CD14-positive monocyte (primary cell): ENCODE data around the gene DOCK6. TPM values are rescaled to one million over a fixed set of nuclear protein-coding genes. Genes with fewer than 3 reads are reported as not detected.
A peak's percentile ranks its signal among the peaks of the same experiment; 100 is the strongest.

Experiments
- DNase-seq, 3 donors: peaks; one replicate each; pipeline ENCODE4 v3.0.0-alpha.2; 2011 to 2022
- H2AFZ ChIP-seq: 2 replicates; pipeline ENCODE4 v1.6.0; 2012; ENCODE audit warnings: mild to moderate bottlenecking, low read depth, low read length, inconsistent platforms; ENCODE audit not compliant: insufficient read depth, poor library complexity, severe bottlenecking
- H3K27ac ChIP-seq, 2 donors: 1 replicate in 1 of 2; 2 replicates in 1 of 2; pipeline ENCODE4 v1.5.1; 2012 to 2013; ENCODE audit warnings: low read length in 2 of 2, control low read depth in 1 of 2, inconsistent platforms in 1 of 2, low read depth in 1 of 2, mild to moderate bottlenecking in 1 of 2
- H3K27me3 ChIP-seq, 2 donors: one replicate each; pipeline versions ENCODE4 v1.6.0 to v1.6.1; 2011 to 2013; ENCODE audit warnings: low read length in 2 of 2; ENCODE audit not compliant: control insufficient read depth in 2 of 2, insufficient read depth in 2 of 2
- H3K36me3 ChIP-seq, 2 donors: replicated peaks in 1 of 2; 1 replicate in 1 of 2; 2 replicates in 1 of 2; pipeline versions ENCODE4 v1.5.1 to v1.6.1; 2012 to 2013; ENCODE audit warnings: low read length in 2 of 2, control low read depth in 1 of 2, inconsistent platforms in 1 of 2, mild to moderate bottlenecking in 1 of 2; ENCODE audit not compliant: insufficient read depth in 2 of 2, control insufficient read depth in 1 of 2
- H3K4me1 ChIP-seq, 2 donors: 1 replicate in 1 of 2; 2 replicates in 1 of 2; pipeline versions ENCODE4 v1.5.1 to v1.6.1; 2012 to 2013; ENCODE audit warnings: low read length in 2 of 2, control low read depth in 1 of 2, inconsistent platforms in 1 of 2, mild to moderate bottlenecking in 1 of 2, moderate library complexity in 1 of 2; ENCODE audit not compliant: insufficient read depth in 2 of 2, control insufficient read depth in 1 of 2
- H3K4me2 ChIP-seq: replicated peaks from 2 replicates; pipeline ENCODE3; 2012; ENCODE audit warnings: low read length, moderate library complexity, mild to moderate bottlenecking; ENCODE audit not compliant: poor library complexity, severe bottlenecking; ENCODE audit errors: extremely low read depth
- H3K4me3 ChIP-seq, 3 experiments: fragments of 200-600 bp in 1 of 3; sonication (generic) in 1 of 3; replicated peaks in 1 of 3; 1 replicate in 2 of 3; 2 replicates in 1 of 3; pipeline ENCODE4 v1.5.1; 2011 to 2013; ENCODE audit warnings: low read length in 3 of 3, mild to moderate bottlenecking in 3 of 3, control low read depth in 2 of 3, low read depth in 2 of 3, inconsistent platforms in 1 of 3, moderate library complexity in 1 of 3
- H3K79me2 ChIP-seq: 2 replicates; pipeline ENCODE4 v1.6.0; 2012; ENCODE audit warnings: mild to moderate bottlenecking, control low read depth, inconsistent platforms, low read length, moderate library complexity; ENCODE audit not compliant: insufficient read depth
- H3K9ac ChIP-seq: 2 replicates; pipeline ENCODE4 v1.6.0; 2017; ENCODE audit warnings: low read length, mild to moderate bottlenecking; ENCODE audit not compliant: insufficient read depth, poor library complexity, severe bottlenecking
- H3K9me3 ChIP-seq, 2 donors: replicated peaks in 1 of 2; 1 replicate in 1 of 2; 2 replicates in 1 of 2; pipeline versions ENCODE4 v1.5.1 to v1.6.1; 2012 to 2013; ENCODE audit warnings: low read length in 2 of 2, control low read depth in 1 of 2; ENCODE audit not compliant: control insufficient read depth in 1 of 2, insufficient read depth in 1 of 2
- H4K20me1 ChIP-seq: 2 replicates; pipeline ENCODE4 v1.6.0; 2012; ENCODE audit warnings: mild to moderate bottlenecking, low read length, control low read depth, moderate library complexity; ENCODE audit not compliant: insufficient read depth
- H3K27ac Mint-ChIP-seq, 7 donors: one replicate each; pipeline ENCODE4 v1.8.0; 2020; ENCODE audit warnings: mild to moderate bottlenecking in 7 of 7, mixed read lengths in 7 of 7, moderate library complexity in 6 of 7, inconsistent platforms in 2 of 7
- H3K27me3 Mint-ChIP-seq, 3 donors: one replicate each; pipeline ENCODE4 v1.8.0; 2021 to 2022; ENCODE audit warnings: low read depth in 3 of 3, mild to moderate bottlenecking in 3 of 3, mixed read lengths in 3 of 3, moderate library complexity in 3 of 3, inconsistent platforms in 1 of 3
- H3K36me3 Mint-ChIP-seq, 2 donors: one replicate each; pipeline ENCODE4 v1.8.0; 2020; ENCODE audit warnings: mixed read lengths in 2 of 2, inconsistent platforms in 1 of 2, mild to moderate bottlenecking in 1 of 2
- H3K4me1 Mint-ChIP-seq: one replicate; pipeline ENCODE4 v1.8.0; 2020; ENCODE audit warnings: mild to moderate bottlenecking, mixed read lengths
- H3K4me3 Mint-ChIP-seq, 2 donors: one replicate each; pipeline ENCODE4 v1.8.0; 2020; ENCODE audit warnings: mild to moderate bottlenecking in 2 of 2, mixed read lengths in 2 of 2, moderate library complexity in 1 of 2
- H3K9me3 Mint-ChIP-seq, 7 donors: one replicate each; pipeline ENCODE4 v1.8.0; 2020 to 2022; ENCODE audit warnings: mixed read lengths in 7 of 7, mild to moderate bottlenecking in 6 of 7, moderate library complexity in 6 of 7, inconsistent platforms in 2 of 7
- CTCF ChIP-seq: fragments of 200-600 bp; IDR thresholded peaks from one replicate; pipeline ENCODE4 v1.8.0; 2022; ENCODE audit warnings: antibody characterized with exemption, mild to moderate bottlenecking
- WGBS: methylation state at CpG from one replicate; pipeline ENCODE4 v1.1.5; 2013; ENCODE audit warnings: missing lambda C conversion rate; ENCODE audit not compliant: insufficient coverage; 5-methylcytosine and 5-hydroxymethylcytosine counted together
- intact Hi-C, 2 donors: fragments of 100-400 bp; cut with micrococcal nuclease; formaldehyde crosslinking; loops; one replicate each; pipeline versions ENCODE4 v1.15.0 to v1.15.1; 2023
- polyA plus RNA-seq, 3 donors: library from polyadenylated mRNA; depleted of rRNA in 1 of 3; unstranded in 2 of 3; stranded (reverse) in 1 of 3; fragments of 300-500 nt in 2 of 3; fragments of >200 nt in 1 of 3; fragmentation: Illumina TruSeq in 2 of 3; gene quantifications; 1 replicate in 2 of 3; 2 replicates in 1 of 3; pipeline ENCODE4 v1.2.3, GENCODE V29; 2012 to 2021

Gene DOCK6
- polyA plus RNA-seq, 3 donors, result 0.03 to 0.93 (median 0.18) TPM

GRCh38 chr19:11299946-11300810 lies 37.9 kb upstream of the DOCK6 start:
- peaks cover 0 to 2% (median 0%) of the 10 kb centered on the region in 3 donors for H3K27me3 Mint-ChIP-seq
- no peak for DNase-seq
- no peaks in the 10 kb centered on the region for H3K27me3 ChIP-seq
- no peak overlapping the region for H3K4me2 ChIP-seq
- no peaks in the 10 kb centered on the region for H3K9me3 ChIP-seq
- intact Hi-C loops, result loop anchor here (5.0 to 10.0 kb wide), 3 partner anchors 32 to 265 kb away; partner anchors contain the start of gene RAB3D (in 1 of the 2)
- H3K4me3 Mint-ChIP-seq, result no peak overlapping the region
- H3K27ac Mint-ChIP-seq, result peak overlapping the region in 2 of 7 donors; percentile 72 to 75
- H3K9ac ChIP-seq, result no peak overlapping the region
- 87% methylated on average over 3 of the region's 8 CpGs for WGBS
- no peak for TF ChIP-seq CTCF
- H3K79me2 ChIP-seq, result no peaks in the 10 kb centered on the region
- peaks cover 49% of the 10 kb centered on the region for H3K4me1 Mint-ChIP-seq
- H3K36me3 ChIP-seq, result peaks cover 0 to 7% of the 10 kb centered on the region in 2 donors
- H3K4me1 ChIP-seq, result peaks cover 29 to 36% of the 10 kb centered on the region in 2 donors
- H3K27ac ChIP-seq, result no peak overlapping the region
- H3K4me3 ChIP-seq, result no peak overlapping the region
- H2AFZ ChIP-seq, result no peak overlapping the region
- peaks cover 0 to 2% (median 0%) of the 10 kb centered on the region in 7 donors for H3K9me3 Mint-ChIP-seq
- peaks cover 16% of the 10 kb centered on the region for H4K20me1 ChIP-seq
- peaks cover 16 to 25% of the 10 kb centered on the region in 2 donors for H3K36me3 Mint-ChIP-seq

- Histone ChIP-seq H3K4me3 (peak overlapping the region in 1 of 3 experiments; percentile 53), H3K4me2 (peak overlapping the region; percentile 55), H3K4me1 (peaks cover 65 to 76% of the 10 kb centered on the region in 2 donors), H3K79me2 (no peaks in the 10 kb centered on the region), H3K36me3 (peaks cover 0 to 7% of the 10 kb centered on the region in 2 donors), H3K9ac (no peak overlapping the region), H3K27me3 (no peaks in the 10 kb centered on the region), H3K27ac (peak overlapping the region; percentile 78 to 81), H2AFZ (peak overlapping the region; percentile 52), H4K20me1 (peaks cover 5% of the 10 kb centered on the region), H3K9me3 (no peaks in the 10 kb centered on the region)
- Mint-ChIP-seq H3K4me3 (peak overlapping the region in 1 of 2 donors; percentile 66), H3K27ac (peak overlapping the region; percentile 92 to 98 (median 94)), H3K36me3 (peaks cover 11 to 14% of the 10 kb centered on the region in 2 donors), H3K27me3 (peaks cover 0 to 4% (median 2%) of the 10 kb centered on the region in 3 donors), H3K9me3 (peaks cover 0 to 2% (median 0%) of the 10 kb centered on the region in 7 donors), H3K4me1 (peaks cover 68% of the 10 kb centered on the region)
- intact Hi-C loops, result loop anchor here (1.0 to 10.0 kb wide), 4 partner anchors 24 to 269 kb away; partner anchors contain the start of gene RAB3D (in 1 of the 2)
- peak in 2 of 3 donors; percentile 35 to 50 for DNase-seq
- TF ChIP-seq CTCF, result no peak
- 16% methylated on average over 5 of the region's 7 CpGs for WGBS
Observed at GRCh38 chr19:11296264-11296663, 33.9 kb upstream of the DOCK6 start.
